ENCODE results near the gene KCTD4. TPM values are rescaled to one million over a fixed set of nuclear protein-coding genes. Genes with fewer than 3 reads are reported as not detected.

The KCTD4 gene
- total RNA-seq, 1 experiment from 2014 or later: not detected

DNA sequence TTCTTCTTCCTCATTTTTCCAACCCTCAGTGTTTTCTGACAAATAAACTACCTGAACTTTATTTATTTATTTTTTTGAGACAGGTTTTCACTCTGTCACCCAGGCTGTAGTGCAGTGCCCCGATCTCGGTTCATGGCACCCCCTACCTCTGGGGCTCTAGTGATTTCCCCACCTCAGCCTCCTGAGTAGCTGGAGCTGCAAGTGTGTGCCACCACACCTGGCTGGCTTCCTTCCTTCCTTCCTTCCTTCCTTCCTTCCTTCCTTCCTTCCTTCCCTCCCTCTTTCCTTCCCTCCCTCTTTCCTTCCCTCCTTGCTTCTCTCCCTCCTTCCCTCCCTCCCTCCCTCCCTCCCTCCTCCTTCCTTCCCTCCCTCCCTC, 32.3 kb downstream of the KCTD4 start:
- Histone ChIP-seq H3K4me2 (ENCODE audit: low read length) (no peak overlapping the region), H3K9me2 (replicated peaks; ENCODE audit: low read length) (no peaks in the 10 kb centered on the region), H3K79me2 (ENCODE audit: low read length) (peaks cover 54% of the 10 kb centered on the region), H2AFZ (ENCODE audit: low read length) (no peak overlapping the region), H3K9ac (ENCODE audit: low read length) (no peak overlapping the region), H3K4me1 (ENCODE audit: insufficient read depth, low read length) (peaks cover 11% of the 10 kb centered on the region), H3K9me3 (ENCODE audit: low read length) (no peaks in the 10 kb centered on the region), H3F3A (ENCODE audit: low read length, unreplicated experiment) (no peaks in the 10 kb centered on the region), H3K27ac (ENCODE audit: low read length) (peak overlapping the region; percentile 68), H3K27me3 (ENCODE audit: low read length) (no peaks in the 10 kb centered on the region), H3K4me3 (ENCODE audit: low read length) (no peak overlapping the region), H4K20me1 (ENCODE audit: low read length) (no peaks in the 10 kb centered on the region), H3K36me3 (ENCODE audit: low read depth, low read length) (peaks cover 12% of the 10 kb centered on the region; the same call in 1 of the 2 replicates)
- TF ChIP-seq EZH2phosphoT487 (IDR thresholded peaks at IDR 0.05; ENCODE audit: borderline replicate concordance, low read length): no peak
- no peak for TF ChIP-seq EZH2 (IDR thresholded peaks at IDR 0.05; ENCODE audit: low read length, unreplicated experiment)
- TF ChIP-seq, protein P1, sequence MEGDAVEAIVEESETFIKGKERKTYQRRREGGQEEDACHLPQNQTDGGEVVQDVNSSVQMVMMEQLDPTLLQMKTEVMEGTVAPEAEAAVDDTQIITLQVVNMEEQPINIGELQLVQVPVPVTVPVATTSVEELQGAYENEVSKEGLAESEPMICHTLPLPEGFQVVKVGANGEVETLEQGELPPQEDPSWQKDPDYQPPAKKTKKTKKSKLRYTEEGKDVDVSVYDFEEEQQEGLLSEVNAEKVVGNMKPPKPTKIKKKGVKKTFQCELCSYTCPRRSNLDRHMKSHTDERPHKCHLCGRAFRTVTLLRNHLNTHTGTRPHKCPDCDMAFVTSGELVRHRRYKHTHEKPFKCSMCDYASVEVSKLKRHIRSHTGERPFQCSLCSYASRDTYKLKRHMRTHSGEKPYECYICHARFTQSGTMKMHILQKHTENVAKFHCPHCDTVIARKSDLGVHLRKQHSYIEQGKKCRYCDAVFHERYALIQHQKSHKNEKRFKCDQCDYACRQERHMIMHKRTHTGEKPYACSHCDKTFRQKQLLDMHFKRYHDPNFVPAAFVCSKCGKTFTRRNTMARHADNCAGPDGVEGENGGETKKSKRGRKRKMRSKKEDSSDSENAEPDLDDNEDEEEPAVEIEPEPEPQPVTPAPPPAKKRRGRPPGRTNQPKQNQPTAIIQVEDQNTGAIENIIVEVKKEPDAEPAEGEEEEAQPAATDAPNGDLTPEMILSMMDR (conservative IDR thresholded peaks at IDR 0.05; ENCODE audit: low read depth, low read length): no peak
- ATAC-seq (no peak; the same call in 1 of the 2 replicates), DNase-seq (no peak)
- CTCF ChIA-PET: interaction anchor here (0.6 kb wide), 1 partner anchor 79 kb away, joined by 4 read pairs; no protein-coding TSS in a partner anchor
- intact Hi-C loops (cut with micrococcal nuclease): loop anchor here (10.0 kb wide), 1 partner anchor 116 kb away; no protein-coding TSS in a partner anchor
- BruUV-seq (replicated peaks): no TSS peak
- POLR2A ChIA-PET (ENCODE audit: unreplicated experiment): interaction anchor here (0.7 kb wide), 1 partner anchor 80 kb away, joined by 3 read pairs; no protein-coding TSS in a partner anchor

DNA sequence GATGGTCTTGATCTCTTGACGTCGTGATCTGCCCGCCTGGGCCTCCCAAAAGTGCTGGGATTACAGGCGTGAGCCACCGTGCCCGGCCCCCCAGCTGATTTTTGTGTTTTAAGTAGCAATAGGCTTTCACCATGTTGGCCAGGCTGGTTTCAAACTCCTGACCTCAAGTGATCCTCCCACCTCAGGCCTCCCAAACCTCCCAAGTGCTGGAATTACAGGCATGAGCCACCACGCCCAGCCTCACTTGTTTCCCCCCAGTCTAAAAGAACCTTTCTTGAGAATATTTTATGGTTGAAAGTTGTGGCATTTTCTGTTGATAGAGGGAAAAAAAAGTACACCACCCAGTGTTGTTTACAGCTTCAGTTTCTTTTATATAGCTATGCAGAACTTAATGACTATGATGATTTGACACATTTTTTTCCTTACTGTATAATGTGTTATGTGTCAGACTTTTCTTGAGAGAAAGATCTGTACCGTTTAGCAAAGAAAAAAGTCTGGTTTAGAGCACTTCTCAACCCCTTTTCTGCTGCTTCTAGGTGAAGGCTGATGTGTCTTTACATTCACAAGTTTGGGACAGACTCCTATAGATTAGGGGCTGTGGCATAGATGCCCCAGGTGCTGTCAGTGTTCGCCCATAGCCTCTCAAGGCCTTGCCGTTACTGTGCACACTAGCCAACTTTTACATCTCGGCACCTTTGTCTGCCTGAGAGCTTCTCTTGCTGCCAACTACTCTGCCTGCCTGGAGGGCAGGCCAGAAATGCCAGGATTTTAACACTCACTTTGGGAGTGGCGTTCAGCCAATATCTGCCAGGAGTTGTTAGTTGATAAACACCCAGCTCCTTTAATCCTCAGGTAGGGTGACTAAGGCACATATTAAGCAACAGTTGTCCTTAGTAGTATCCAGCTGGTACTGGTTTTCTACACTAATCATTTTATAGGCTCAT, 33.0 kb downstream of the KCTD4 start:
- no peaks in the 10 kb centered on the region for H3K27me3 ChIP-seq (ENCODE audit: low read length)
- intact Hi-C loops (cut with micrococcal nuclease): loop anchor here (10.0 kb wide), 1 partner anchor 117 kb away; no protein-coding TSS in a partner anchor
- H3K9me3 ChIP-seq (ENCODE audit: low read length): no peaks in the 10 kb centered on the region
- H3K36me3 ChIP-seq (ENCODE audit: low read depth, low read length): peaks cover 12% of the 10 kb centered on the region; the same call in 1 of the 2 replicates
- H2AFZ ChIP-seq (ENCODE audit: low read length): no peak overlapping the region
- peak; percentile 90 for ATAC-seq
- CTCF ChIA-PET: interaction anchor here (0.5 to 0.6 kb wide), 2 partner anchors 79 to 91 kb away, joined by 4 to 19 read pairs; no protein-coding TSS in a partner anchor
- H3K79me2 ChIP-seq (ENCODE audit: low read length): peaks cover 54% of the 10 kb centered on the region
- H3K9me2 ChIP-seq (replicated peaks; ENCODE audit: low read length): no peaks in the 10 kb centered on the region
- peak overlapping the region; percentile 45; the same call in 1 of the 2 replicates for H3K4me2 ChIP-seq (ENCODE audit: low read length)
- no peak overlapping the region for H3K4me3 ChIP-seq (ENCODE audit: low read length)
- TF ChIP-seq EZH2phosphoT487 (IDR thresholded peaks at IDR 0.05; ENCODE audit: borderline replicate concordance, low read length) (no peak), EZH2 (IDR thresholded peaks at IDR 0.05; ENCODE audit: low read length, unreplicated experiment) (no peak)
- TF ChIP-seq, protein P1 (conservative IDR thresholded peaks at IDR 0.05; ENCODE audit: low read depth, low read length): no peak
- peak overlapping the region; percentile 68 for H3K27ac ChIP-seq (ENCODE audit: low read length)
- no TSS peak for BruUV-seq (replicated peaks)
- no peak overlapping the region for H3K9ac ChIP-seq (ENCODE audit: low read length)
- peak; percentile 95 for DNase-seq
- no peaks in the 10 kb centered on the region for H3F3A ChIP-seq (ENCODE audit: low read length, unreplicated experiment)
- no peaks in the 10 kb centered on the region for H4K20me1 ChIP-seq (ENCODE audit: low read length)
- peaks cover 17% of the 10 kb centered on the region for H3K4me1 ChIP-seq (ENCODE audit: insufficient read depth, low read length)
- POLR2A ChIA-PET (ENCODE audit: unreplicated experiment): interaction anchor here (0.6 to 0.7 kb wide), 2 partner anchors 15 to 80 kb away, joined by 3 to 18 read pairs; no protein-coding TSS in a partner anchor
